SIG-M5 treated with dmso at 0.1 percent for 504 hours (cell line): Measurements from ENCODE around the gene RPS27L.

Experiments used
- DNase-seq: peaks from one replicate; lab custom pipeline; 2025; ENCODE audit not compliant: unreplicated experiment; lab: John Stamatoyannopoulos, UW

The RPS27L gene

DNA sequence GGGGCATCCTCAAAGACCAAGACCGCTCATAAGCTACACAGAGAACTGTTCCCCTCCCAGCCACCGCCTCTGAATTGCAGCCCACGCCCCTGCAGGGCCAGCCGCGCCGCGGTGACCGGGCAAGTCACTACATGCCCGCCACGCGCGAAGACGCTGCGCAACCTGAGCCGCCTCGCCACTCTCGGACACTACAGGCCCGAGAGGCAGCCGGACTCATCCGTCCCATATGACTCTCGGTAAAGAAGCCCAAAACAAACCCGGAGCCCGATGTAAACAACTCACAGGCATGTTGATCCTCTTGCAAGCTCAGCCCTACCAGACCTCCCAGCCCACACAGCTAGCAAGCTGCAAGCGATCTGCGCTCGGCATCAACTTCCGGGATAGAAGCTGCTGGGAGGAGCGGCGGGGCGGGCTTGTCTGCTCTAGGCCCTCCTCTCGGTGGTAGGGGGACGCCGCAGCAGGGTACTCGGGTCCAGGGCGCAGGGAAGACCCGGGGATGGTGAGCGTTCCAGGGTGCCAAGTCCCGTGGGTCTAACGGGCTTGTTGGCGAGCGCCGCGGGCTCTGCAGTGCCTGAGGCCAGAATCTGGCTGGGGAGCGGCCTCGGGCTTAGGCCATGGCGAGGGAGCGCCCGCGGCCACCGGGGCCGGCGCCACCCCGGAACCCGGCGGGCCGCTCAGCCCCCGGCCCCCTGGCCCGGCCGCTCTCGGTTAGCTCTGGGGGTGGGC, at the start of gene RPS27L:
RPS27L (minus strand) TSS at position 360 of the 726 bp plus-strand sequence; CDS start at position 288, 72 bp downstream.
- DNase-seq: peak; percentile 87

DNA sequence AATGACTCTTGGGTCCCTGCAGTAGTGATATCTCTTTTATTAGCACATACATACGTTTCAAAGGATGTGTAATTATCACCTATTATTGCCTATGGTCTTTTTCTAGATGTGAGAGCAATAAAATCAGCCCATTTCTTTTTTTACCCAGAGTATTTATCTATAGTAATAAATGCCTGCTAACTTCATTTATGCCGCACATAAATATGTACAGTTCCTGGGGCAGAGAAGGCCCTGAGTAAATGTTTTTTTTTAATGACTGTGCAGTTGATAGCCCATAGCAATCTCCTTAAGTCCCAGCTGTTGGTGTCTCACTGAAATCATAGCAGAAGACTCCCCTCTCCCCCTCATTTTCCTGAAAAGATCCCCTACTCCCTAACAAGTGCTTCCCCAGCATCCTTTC, 48.8 kb upstream of the RPS27L start:
- DNase-seq: no peak

DNA sequence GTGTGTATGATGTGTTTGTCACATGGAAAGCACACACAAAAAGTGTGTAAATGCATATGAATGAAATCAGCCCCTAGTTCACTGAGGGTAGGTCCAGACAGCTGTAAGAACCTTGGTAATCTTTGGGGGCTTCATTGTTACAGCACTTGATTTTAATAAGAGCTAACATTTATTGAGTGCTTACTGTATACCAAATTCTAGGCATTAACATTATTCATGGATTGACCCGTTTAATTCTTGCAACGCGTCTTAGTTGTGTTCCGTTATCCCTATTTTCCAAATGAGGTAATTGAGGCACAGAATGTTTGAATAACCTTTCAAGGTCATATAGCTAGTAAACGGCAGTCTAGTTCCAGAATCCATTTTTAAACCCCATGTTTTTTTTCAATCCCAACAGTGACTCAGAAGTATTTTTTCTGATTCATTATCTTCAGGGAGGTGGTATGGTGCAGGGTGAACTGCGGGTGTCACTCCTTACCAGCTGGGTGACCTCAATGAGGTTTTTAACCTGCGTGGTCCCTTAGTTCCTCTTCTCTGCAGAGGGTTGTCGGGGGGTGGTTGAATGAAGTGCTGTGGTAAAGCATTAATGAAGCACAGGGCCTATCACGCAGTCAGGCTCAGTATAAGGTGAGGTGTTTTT, 46.3 kb upstream of the RPS27L start:
- DNase-seq: no peak

DNA sequence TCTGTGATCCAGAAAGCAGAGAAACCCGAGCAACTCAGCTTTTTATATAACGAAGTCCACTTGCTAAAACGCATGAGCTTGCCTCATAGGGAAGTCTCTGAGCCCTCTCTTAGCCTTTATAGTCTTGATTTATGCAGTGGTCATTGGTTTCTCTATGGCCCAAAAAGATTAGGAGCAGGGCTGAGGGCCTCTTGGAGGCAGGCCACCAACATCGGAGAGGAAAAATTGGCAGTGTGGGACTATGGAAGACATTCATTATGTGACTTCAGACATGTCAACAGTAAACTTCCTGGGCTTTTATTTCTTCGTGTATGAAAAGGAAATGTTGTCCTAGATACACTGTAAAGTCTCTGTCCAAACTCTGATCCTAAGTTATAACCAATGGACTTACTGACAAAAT, 45.6 kb upstream of the RPS27L start:
- DNase-seq: no peak

- no peak for DNase-seq
Measured at GRCh38 chr15:63200464-63201249, 43.4 kb upstream of the RPS27L start.

DNA sequence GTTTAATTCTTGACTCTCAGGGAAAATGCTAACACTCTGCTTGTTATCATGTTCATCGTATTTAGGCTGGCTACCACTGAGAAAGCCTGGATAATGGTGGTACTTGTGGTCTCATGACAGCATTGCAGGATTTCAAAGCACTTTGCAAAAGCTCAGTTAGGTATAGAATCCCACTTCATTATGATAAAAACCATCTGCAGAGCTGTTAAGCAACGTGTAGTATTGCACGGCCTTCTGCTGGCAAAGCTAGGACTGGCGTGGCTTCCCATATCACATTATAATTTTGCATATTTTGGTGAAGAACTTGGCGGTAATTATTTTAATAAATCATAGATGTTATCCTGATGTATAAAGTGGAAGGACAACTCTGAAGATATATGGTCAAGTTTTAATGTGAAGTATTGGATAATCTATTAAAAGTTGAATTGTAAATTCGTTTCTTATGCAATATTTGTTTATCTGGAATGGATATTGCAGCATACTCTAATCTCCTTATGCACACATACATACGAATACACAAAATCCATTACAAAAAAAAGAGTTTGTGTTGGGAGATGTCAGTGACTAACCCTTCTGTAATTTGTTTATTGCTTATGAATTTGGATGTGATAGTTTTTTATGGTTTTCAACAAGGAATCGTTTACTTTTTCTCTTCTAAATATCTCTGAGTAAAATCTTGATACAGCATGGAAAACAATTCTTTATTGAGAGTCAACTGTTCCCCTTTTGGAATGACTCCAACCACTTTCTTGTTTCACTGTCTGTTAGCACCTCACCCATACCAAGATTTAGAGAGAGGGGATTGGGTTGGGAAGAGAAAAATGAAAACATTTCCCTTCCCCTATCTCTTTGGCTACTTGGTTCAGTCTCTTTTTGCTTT, 41.3 kb upstream of the RPS27L start:
- DNase-seq: no peak

- DNase-seq: no peak
Measured at GRCh38 chr15:63197626-63198025, 40.3 kb upstream of the RPS27L start.

DNA sequence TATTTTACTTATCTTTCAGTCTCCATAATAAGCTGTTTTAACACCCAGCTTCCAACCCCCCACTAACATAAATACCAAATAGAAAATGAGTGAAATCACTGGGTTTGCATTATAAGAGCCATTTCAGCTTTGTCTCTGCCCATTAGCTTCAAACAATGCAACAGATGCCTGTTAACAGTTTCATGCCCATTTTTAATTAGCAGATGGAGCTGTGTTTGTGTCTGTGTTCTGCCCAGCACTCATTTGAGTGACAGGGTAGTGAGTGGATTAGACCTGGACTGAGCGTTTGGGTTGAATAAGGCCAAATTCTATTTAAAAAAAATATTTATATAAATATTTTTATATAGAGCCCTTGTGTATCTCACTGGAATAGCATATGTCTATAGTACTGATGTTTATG, 39.6 kb upstream of the RPS27L start:
- no peak for DNase-seq

- DNase-seq: no peak
Measured at GRCh38 chr15:63195569-63196015, 38.3 kb upstream of the RPS27L start.

GRCh38 chr15:63194880-63195568, 37.7 kb upstream of the RPS27L start:
- no peak for DNase-seq

DNA sequence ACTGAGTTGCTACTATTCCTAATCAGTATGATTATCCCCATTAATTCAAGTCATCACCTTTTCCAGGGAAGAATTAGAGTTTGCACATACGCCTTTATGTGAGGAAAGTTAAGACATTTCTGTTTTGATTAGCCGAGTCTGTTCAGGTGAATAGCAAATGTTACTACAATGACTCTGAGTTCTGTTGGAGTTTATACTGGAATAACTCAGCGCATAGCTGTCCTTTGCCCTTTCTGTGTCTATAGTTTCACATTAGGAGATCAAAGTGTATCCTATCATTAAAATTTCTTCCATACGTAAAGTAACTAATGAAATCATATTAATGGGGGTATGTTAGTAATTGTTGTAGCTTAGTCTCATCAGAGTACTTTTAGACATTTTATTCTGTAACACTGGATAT, 37.0 kb upstream of the RPS27L start:
- no peak for DNase-seq

DNA sequence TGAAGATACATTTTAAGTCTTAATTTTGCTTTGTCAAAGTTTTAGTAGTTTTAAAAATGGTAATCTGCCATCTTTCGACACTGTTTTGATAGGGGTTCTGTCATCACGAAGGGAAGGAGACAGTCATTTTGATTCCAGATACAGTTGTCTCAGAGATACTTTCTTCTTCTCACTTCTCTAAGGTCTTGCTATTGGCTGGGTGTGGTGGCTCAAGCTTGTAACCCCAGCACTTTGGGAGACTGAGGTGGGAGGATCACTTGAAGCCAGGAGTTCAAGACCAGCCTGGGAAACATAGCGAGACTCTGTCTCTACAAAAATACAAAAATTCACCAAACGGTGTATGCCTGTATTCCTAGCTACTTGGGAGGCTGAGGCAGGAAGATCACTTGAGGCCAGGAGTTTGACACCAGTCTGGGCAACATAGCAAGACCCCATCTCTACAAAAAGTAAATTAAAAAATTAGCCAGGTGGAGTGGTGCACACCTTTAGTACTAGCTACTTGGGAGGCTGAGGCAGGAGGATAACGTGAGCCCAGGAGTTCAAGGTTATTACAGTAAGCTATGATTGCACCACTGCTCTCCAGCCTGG, 35.4 kb upstream of the RPS27L start:
- no peak for DNase-seq

DNA sequence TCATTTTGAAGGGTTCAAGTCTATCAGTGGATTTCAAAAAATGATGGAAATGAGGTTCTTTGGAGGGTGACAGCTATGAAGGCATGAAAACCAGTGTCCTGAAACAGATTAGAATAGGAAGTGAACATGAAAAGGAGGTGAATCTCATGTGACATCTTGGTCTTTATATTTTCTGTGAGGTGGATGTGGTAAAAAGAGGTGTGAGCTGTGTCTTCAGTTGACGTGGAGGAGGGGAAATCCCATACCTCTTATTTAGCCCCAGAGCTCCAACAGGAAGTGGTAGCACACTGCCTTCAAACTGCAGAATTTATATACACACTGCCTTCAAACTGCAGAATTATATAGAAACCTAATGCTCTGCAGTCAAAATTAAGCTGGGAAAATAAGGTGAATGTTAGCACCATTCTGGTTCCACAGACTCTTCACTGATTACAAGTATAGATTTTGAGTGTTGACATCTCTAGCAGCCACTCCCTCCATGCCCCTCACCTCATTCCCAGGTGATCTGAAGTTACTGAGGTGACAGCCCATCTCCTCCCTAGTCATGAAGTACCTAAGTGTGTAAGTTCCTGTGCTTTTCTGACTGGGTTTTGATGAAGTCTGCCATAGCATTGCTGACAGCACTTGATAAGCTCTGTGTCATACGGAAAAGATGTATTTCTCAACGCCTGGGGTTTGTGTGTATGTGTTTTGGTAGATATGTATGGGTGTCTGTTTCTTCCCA, 34.8 kb upstream of the RPS27L start:
- no peak for DNase-seq

- DNase-seq: peak; percentile 15
Measured at GRCh38 chr15:63190769-63191649, 33.7 kb upstream of the RPS27L start.

GRCh38 chr15:63189941-63190768, 32.9 kb upstream of the RPS27L start:
- DNase-seq: peak; percentile 83

GRCh38 chr15:63188926-63189871, 31.9 kb upstream of the RPS27L start, which contains the start of gene RAB8B:
Gene RAB8B, plus strand, starts transcription at chr15:63189606. Its CDS starts 19 bp downstream, at chr15:63189625.
- peak; percentile 91 for DNase-seq
